Gastrocnemius medialis (tissue), 4 donors: ENCODE results near the gene MCAM.

Experiments
- CTCF ChIP-seq, 5 experiments: fragments of 450-650 bp in 3 of 5; fragments of 200-600 bp in 2 of 5; sonication (generic) in 2 of 5; IDR thresholded peaks in 4 of 5; conservative IDR thresholded peaks in 1 of 5; 1 replicate in 4 of 5; 2 replicates in 1 of 5; pipeline ENCODE4 v1.5.1; 2016 to 2019; ENCODE audit warnings: antibody characterized with exemption in 5 of 5, mild to moderate bottlenecking in 3 of 5, moderate library complexity in 3 of 5
- POLR2A ChIP-seq, 2 donors: fragments of 450-650 bp; IDR thresholded peaks; one replicate each; pipeline ENCODE4 v1.6.1; 2017; ENCODE audit warnings: antibody characterized with exemption in 2 of 2, mild to moderate bottlenecking in 2 of 2, moderate library complexity in 2 of 2

GRCh38 chr11:119314726-119315125 is 2.2 kb downstream of the MCAM start:
- TF ChIP-seq CTCF (IDR thresholded peaks at IDR 0.05 in 4 of 5, conservative IDR thresholded peaks at IDR 0.05 in 1 of 5), result no peak
- TF ChIP-seq POLR2A (IDR thresholded peaks at IDR 0.05), result no peak
